Prostate gland (tissue), 2 donors: Measurements from ENCODE around the gene ASXL1. TPM values are rescaled to one million over a fixed set of nuclear protein-coding genes. Genes with fewer than 3 reads are reported as not detected.
A peak's percentile ranks its signal among the peaks of the same experiment; 100 is the strongest.

Experiments
- DNase-seq: peaks from one replicate; pipeline ENCODE4 v3.0.0-alpha.2; 2019; ENCODE audit warnings: low spot score
- H3K27ac ChIP-seq, 2 donors: fragments of 200-600 bp; sonication (generic); 2 replicates each; pipeline ENCODE4 v1.5.1; 2017 to 2019
- H3K27me3 ChIP-seq: fragments of 200-600 bp; sonication (generic); replicated peaks from 2 replicates; pipeline ENCODE4 v1.5.1; 2019; ENCODE audit not compliant: insufficient read depth
- H3K36me3 ChIP-seq, 2 donors: fragments of 200-600 bp; sonication (generic); 1 replicate in 1 of 2; 2 replicates in 1 of 2; pipeline versions ENCODE4 v1.5.1 to v1.8.1; 2017 to 2019
- H3K4me1 ChIP-seq: fragments of 200-600 bp; sonication (generic); replicated peaks from 2 replicates; pipeline ENCODE4 v1.5.1; 2019
- H3K4me3 ChIP-seq, 2 donors: fragments of 200-600 bp; sonication (generic); 2 replicates each; pipeline ENCODE4 v1.5.1; 2017 to 2019
- H3K9me3 ChIP-seq: fragments of 200-600 bp; sonication (generic); 2 replicates; pipeline ENCODE4 v1.5.1; 2017
- CTCF ChIP-seq, 4 experiments: fragments of 200-600 bp in 2 of 4; fragments of 450-650 bp in 2 of 4; sonication (generic) in 2 of 4; IDR thresholded peaks; 1 replicate in 3 of 4; 2 replicates in 1 of 4; pipeline ENCODE4 v1.5.1; 2016 to 2019; ENCODE audit warnings: antibody characterized with exemption in 4 of 4, mild to moderate bottlenecking in 2 of 4, moderate library complexity in 2 of 4
- POLR2A ChIP-seq: fragments of 450-650 bp; IDR thresholded peaks from one replicate; pipeline ENCODE4 v1.6.1; 2016; ENCODE audit warnings: antibody characterized with exemption, mild to moderate bottlenecking
- POLR2AphosphoS5 ChIP-seq: sonication (generic); formaldehyde crosslinking; IDR thresholded peaks from one replicate; pipeline ENCODE4 v1.6.1; 2017; ENCODE audit warnings: antibody characterized with exemption
- WGBS: methylation state at CpG from one replicate; pipeline ENCODE4 v1.1.5; 2018; 5-methylcytosine and 5-hydroxymethylcytosine counted together
- intact Hi-C: fragments of 100-400 bp; cut with DNase I; formaldehyde crosslinking; loops from one replicate; pipeline ENCODE4 v1.14.2; 2022
- total RNA-seq, 2 donors: library from RNA; depleted of rRNA; stranded (reverse); fragments of >200 nt; gene quantifications; one replicate each; pipeline ENCODE4 v1.1.0, GENCODE V29; 2016

The ASXL1 gene
- total RNA-seq, 2 donors from 2014 or later = 30.4 to 106 TPM

- H3K27ac ChIP-seq = peak overlapping the region; percentile 85 to 92
- under 1% methylated on average over 68 of the region's 74 CpGs for WGBS
- peak overlapping the region; percentile 87 to 93 for H3K4me3 ChIP-seq
- peak; percentile 36 for DNase-seq
- intact Hi-C loops = loop anchor here (10.0 kb wide), 1 partner anchor 280 kb away; the partner anchor contains the start of genes PLAGL2 and POFUT1
- H3K4me1 ChIP-seq = peaks cover 6% of the 10 kb centered on the region
- H3K9me3 ChIP-seq = no peaks in the 10 kb centered on the region
- H3K36me3 ChIP-seq = no peaks in the 10 kb centered on the region
- no peaks in the 10 kb centered on the region for H3K27me3 ChIP-seq
- no peak for TF ChIP-seq POLR2A
- TF ChIP-seq POLR2AphosphoS5 = no peak
- TF ChIP-seq CTCF (IDR thresholded peaks at IDR 0.05) = no peak
Measured at GRCh38 chr20:32484225-32484957, 126.3 kb downstream of the ASXL1 start.

- intact Hi-C loops = loop anchor here (10.0 kb wide), 1 partner anchor 280 kb away; the partner anchor contains the start of genes PLAGL2 and POFUT1
- peak overlapping the region; percentile 85 to 92 for H3K27ac ChIP-seq
- peak overlapping the region; percentile 87 to 93 for H3K4me3 ChIP-seq
- peak; percentile 42 for TF ChIP-seq POLR2AphosphoS5
- no peak for TF ChIP-seq POLR2A
- peak in 3 of 4 experiments; percentile 53 to 85 (median 75) for TF ChIP-seq CTCF (IDR thresholded peaks at IDR 0.05)
- no peaks in the 10 kb centered on the region for H3K27me3 ChIP-seq
- peaks cover 6% of the 10 kb centered on the region for H3K4me1 ChIP-seq
- no peaks in the 10 kb centered on the region for H3K9me3 ChIP-seq
- peak; percentile 64 for DNase-seq
- H3K36me3 ChIP-seq = no peaks in the 10 kb centered on the region
- 4% methylated on average over 20 of the region's 20 CpGs for WGBS
Measured at GRCh38 chr20:32484958-32485769, 127.0 kb downstream of the ASXL1 start.

DNA sequence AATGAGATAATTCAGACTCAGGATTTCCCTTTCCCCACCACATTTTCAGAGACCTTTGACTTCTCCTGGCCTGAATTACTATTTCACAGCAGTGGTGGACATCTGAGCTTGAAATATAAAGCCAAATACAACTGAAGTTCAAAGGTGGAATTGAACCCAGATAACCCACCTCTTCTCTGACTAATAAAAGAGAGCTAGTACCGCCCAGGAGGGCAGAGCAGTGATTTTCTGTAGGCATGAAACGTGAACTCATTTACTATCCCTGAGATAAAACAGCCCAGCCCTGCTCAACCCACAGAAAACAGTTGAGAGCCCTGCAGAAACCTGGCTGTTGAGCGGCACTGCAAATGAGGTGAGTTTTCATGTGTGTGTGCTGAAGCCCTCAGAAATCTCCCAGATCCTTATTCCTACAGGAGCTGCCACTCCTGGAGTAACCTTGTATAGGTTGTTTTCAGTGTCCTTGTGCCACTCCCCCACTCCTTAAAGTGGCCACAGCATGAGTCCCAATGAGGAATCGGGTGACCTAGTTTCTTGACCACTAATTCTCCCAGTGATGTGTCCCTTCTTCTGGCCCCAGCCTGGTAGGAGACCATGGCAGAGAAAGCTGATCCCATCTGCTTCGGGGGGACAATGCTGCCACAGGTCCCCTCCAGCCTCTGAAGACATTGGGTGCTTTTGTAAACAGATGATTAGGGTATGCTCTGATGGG is 127.8 kb downstream of the ASXL1 start:
- TF ChIP-seq POLR2AphosphoS5 (no peak), POLR2A (no peak), CTCF (IDR thresholded peaks at IDR 0.05) (no peak)
- Histone ChIP-seq H3K27me3 (no peaks in the 10 kb centered on the region), H3K27ac (no peak overlapping the region), H3K4me3 (no peak overlapping the region), H3K4me1 (peaks cover 6% of the 10 kb centered on the region), H3K36me3 (no peaks in the 10 kb centered on the region), H3K9me3 (no peaks in the 10 kb centered on the region)
- WGBS = 56% methylated on average over 5 of the region's 5 CpGs
- intact Hi-C loops = loop anchor here (10.0 kb wide), 1 partner anchor 281 kb away; the partner anchor contains the start of genes PLAGL2 and POFUT1
- DNase-seq = no peak

- no peak overlapping the region for H3K27ac ChIP-seq
- H3K4me1 ChIP-seq = no peaks in the 10 kb centered on the region
- TF ChIP-seq CTCF (IDR thresholded peaks at IDR 0.05) (no peak), POLR2A (no peak), POLR2AphosphoS5 (no peak)
- WGBS = 91% methylated on average over 3 of the region's 3 CpGs
- no peak overlapping the region for H3K4me3 ChIP-seq
- H3K36me3 ChIP-seq = no peaks in the 10 kb centered on the region
- intact Hi-C loops = loop anchor here (10.0 kb wide), 1 partner anchor 283 kb away; the partner anchor contains the start of genes PLAGL2 and POFUT1
- no peaks in the 10 kb centered on the region for H3K27me3 ChIP-seq
- no peaks in the 10 kb centered on the region for H3K9me3 ChIP-seq
- DNase-seq = no peak
Measured at GRCh38 chr20:32487381-32487780, 129.2 kb downstream of the ASXL1 start.
